Activated naive CD8-positive, alpha-beta T cell (primary cell): ENCODE data around the gene OSBP2.

Source experiments
- H3K27ac Mint-ChIP-seq: one replicate; pipeline ENCODE4 v1.8.0; 2021; ENCODE audit warnings: mixed read lengths
- H3K27me3 Mint-ChIP-seq: one replicate; pipeline ENCODE4 v1.8.0; 2021; ENCODE audit warnings: mixed read lengths
- H3K36me3 Mint-ChIP-seq: one replicate; pipeline ENCODE4 v1.8.0; 2021; ENCODE audit warnings: mixed read lengths
- H3K4me1 Mint-ChIP-seq: one replicate; pipeline ENCODE4 v1.8.0; 2021; ENCODE audit warnings: low read depth, mixed read lengths
- H3K4me3 Mint-ChIP-seq: one replicate; pipeline ENCODE4 v1.8.0; 2021; ENCODE audit warnings: mild to moderate bottlenecking, mixed read lengths
- H3K9me3 Mint-ChIP-seq: one replicate; pipeline ENCODE4 v1.8.0; 2021; ENCODE audit warnings: low read depth, mixed read lengths

OSBP2 gene

DNA sequence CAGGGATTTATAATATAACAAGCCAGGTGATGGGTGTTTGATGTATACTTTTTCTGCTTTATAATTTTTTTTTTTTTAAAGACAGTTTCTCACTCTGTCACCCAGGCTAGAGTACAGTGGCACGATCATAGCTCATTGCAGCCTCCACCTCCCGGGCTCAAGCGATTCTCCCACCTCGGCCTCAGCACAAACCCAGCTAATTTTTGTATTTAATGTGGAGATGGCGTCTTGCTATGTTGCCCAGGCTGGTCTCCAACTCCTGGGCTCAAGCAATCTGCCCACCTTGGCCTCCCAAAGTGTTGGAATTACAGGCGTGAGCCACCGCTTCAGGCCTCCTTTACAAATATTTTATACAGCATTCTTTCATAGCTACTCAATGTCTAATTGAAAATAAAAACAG lies 225.3 kb downstream of the OSBP2 start:
- Mint-ChIP-seq H3K4me1 (peaks cover 45% of the 10 kb centered on the region), H3K27ac (no peak overlapping the region), H3K27me3 (no peaks in the 10 kb centered on the region), H3K36me3 (peaks cover 11% of the 10 kb centered on the region), H3K9me3 (no peaks in the 10 kb centered on the region), H3K4me3 (peak overlapping the region; percentile 77)

DNA sequence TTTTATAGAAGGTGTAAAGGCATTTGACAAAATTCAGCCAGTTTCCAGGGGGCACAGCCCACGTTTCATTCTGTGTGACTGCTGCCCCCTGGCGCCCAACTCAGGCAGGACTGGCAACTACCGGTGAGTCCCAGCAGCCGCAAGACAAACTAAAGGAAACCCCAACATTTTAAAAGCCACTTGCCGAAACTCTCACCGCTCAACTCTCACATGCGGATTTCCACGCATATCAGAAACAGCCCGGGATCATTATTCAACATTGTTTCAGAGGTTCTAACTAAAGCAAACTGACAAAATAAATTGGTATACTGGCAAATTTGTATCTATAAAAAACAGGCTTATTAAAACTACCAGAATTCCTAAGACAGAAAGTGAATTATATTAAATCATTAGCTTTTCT lies 225.7 kb downstream of the OSBP2 start:
- Mint-ChIP-seq H3K27ac (no peak overlapping the region), H3K4me1 (peaks cover 45% of the 10 kb centered on the region), H3K4me3 (peak overlapping the region; percentile 77), H3K9me3 (no peaks in the 10 kb centered on the region), H3K27me3 (no peaks in the 10 kb centered on the region), H3K36me3 (peaks cover 11% of the 10 kb centered on the region)

DNA sequence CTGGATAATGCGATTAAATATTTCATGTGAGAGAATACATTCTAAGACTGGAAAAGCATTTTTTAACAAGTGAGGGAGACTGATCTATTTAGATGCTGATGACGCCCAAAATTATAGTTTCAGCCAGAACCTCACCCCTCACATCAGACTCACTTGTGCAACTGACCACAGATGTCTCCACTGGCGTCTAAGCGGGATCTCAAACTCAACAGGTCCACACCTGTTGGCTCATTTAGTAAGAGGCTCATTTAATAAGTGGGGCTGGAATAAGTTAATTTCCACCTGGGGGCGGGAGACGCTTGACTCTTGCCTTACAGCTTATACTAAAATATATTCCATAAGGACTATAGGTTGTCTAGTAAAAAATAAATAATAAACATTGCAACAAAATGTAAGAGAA lies 226.4 kb downstream of the OSBP2 start:
- no peaks in the 10 kb centered on the region for H3K9me3 Mint-ChIP-seq
- H3K27me3 Mint-ChIP-seq, result no peaks in the 10 kb centered on the region
- peaks cover 45% of the 10 kb centered on the region for H3K4me1 Mint-ChIP-seq
- peaks cover 11% of the 10 kb centered on the region for H3K36me3 Mint-ChIP-seq
- H3K4me3 Mint-ChIP-seq, result peak overlapping the region; percentile 77
- H3K27ac Mint-ChIP-seq, result peak overlapping the region; percentile 97

DNA sequence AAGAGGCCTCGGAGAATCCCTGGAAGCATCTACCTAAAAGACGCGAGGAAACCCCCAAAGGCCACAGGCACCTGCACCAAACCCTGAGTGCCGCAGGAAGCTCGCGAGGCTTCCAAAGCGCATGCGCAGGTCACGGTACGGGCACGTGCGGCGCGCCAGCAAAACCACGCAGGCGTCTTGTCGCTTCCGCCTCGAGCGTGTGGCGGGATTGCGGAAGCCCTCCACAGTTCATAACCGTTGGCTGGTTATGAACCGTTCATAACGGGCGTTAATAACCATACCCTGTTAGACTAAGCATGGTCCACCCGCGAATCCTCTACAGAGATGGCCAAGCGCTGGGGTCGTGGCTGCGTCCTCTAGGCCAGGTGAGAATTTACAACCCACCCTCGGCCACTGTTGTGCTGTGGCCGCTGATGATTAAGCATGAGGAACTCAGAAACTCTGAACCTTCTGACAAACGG lies 227.5 kb downstream of the OSBP2 start:
- Mint-ChIP-seq H3K9me3 (no peaks in the 10 kb centered on the region), H3K4me1 (peaks cover 42% of the 10 kb centered on the region), H3K27ac (peak overlapping the region; percentile 97), H3K36me3 (peaks cover 12% of the 10 kb centered on the region), H3K4me3 (peak overlapping the region; percentile 77), H3K27me3 (no peaks in the 10 kb centered on the region)

DNA sequence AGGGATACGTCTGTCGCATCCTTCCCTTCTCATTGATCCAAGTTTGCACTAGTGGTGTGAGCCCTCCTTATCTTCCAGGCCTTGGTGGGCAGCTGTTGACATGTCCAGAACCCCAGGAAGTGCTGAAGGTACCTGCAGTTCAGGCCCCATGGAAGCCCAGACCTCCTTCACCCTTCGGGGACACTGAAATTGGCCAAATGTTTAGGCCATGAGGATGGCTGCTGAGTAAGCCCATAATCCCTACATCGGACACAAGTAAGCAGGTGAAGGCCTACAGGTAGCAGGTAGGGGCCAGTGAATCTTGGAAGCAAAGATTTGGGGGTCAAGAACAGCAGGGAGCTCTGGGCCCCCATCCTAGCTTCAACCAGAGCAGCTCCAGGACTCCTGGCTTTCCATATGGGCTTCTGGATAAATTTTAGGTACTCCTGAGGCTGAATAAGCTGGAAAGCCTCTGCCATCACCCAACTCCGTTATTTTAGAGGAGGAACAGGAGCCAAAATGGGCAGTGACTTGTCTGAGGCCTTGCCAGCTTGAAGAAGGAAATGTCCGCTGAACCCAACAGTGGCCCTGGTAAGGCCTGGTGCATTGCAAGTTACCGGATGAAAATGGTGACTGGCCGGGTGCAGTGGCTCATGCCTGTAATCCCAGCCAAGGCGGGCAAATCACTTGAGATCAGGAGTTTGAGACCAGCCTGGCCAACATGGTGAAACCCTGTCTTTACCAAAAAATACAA lies 228.7 kb downstream of the OSBP2 start:
- peaks cover 12% of the 10 kb centered on the region for H3K36me3 Mint-ChIP-seq
- no peaks in the 10 kb centered on the region for H3K27me3 Mint-ChIP-seq
- H3K27ac Mint-ChIP-seq, result peak overlapping the region; percentile 58
- peaks cover 37% of the 10 kb centered on the region for H3K4me1 Mint-ChIP-seq
- H3K4me3 Mint-ChIP-seq, result no peak overlapping the region
- no peaks in the 10 kb centered on the region for H3K9me3 Mint-ChIP-seq

DNA sequence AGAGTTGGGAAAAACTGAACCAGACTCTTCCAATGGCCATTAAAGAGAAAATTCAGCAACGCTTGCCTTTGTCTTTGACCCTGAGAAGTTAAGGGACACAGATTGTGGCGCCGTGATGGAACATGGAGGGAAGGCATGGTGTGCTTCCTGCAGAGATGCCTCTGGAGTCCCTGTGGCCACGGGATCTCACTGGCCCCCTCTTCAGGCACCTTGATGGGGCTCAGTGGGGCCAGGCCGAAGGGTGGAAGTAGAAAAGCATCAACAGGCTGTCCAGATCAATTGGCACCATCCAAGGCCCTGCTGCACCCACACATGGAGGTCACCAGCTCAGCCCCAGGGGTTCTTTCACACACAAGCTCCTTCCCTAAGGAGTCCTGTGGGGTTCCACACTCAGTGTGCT lies 231.0 kb downstream of the OSBP2 start:
- Mint-ChIP-seq H3K9me3 (no peaks in the 10 kb centered on the region), H3K4me1 (peaks cover 21% of the 10 kb centered on the region), H3K27ac (no peak overlapping the region), H3K27me3 (no peaks in the 10 kb centered on the region), H3K36me3 (peaks cover 15% of the 10 kb centered on the region), H3K4me3 (no peak overlapping the region)

DNA sequence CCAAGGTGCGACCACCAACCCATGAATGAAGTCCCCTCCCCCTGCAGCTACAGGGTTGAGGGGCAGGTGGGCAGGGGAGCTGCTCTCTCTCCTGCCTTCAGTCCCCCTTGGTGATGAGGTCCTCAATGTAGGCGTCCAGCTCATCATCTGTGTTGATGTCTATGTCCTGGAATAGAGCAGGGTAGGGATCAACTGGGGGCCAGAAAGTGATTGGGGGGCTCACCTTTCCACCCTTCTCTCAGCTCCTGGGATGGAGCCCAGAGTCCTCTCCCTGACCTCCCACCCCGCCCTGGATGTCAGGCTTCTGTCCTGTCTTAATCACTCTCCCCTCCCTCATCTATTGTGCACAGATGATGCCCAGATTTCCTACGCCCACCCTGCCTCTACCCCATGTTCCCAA lies 232.0 kb downstream of the OSBP2 start:
- Mint-ChIP-seq H3K4me3 (no peak overlapping the region), H3K27ac (no peak overlapping the region)

DNA sequence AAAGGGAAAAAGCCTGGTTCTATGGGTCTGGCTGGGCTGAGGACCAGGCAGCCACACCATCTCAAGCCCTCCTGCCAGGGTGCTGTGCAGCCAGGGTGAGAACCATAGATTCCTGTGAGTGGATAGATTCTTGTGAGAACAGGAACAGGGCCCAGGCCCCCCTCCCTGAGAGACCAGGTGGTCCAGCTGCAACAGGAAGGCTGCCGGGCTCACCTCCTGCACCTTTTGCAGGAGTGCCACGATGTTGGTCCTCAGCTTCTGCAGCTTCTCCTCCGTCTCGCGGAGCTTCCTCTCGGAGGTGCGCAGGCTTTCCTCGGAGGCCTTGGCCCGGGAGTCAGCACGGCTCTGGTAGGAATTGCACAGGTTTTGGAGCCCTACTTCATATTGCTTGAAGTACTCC lies 233.1 kb downstream of the OSBP2 start:
- no peaks in the 10 kb centered on the region for H3K27me3 Mint-ChIP-seq
- peaks cover 19% of the 10 kb centered on the region for H3K36me3 Mint-ChIP-seq
- H3K4me3 Mint-ChIP-seq, result no peak overlapping the region
- no peaks in the 10 kb centered on the region for H3K9me3 Mint-ChIP-seq
- peaks cover 17% of the 10 kb centered on the region for H3K4me1 Mint-ChIP-seq
- no peak overlapping the region for H3K27ac Mint-ChIP-seq

More for the DNA sequence above, 232.0 kb downstream of the OSBP2 start:
- no peaks in the 10 kb centered on the region for H3K27me3 Mint-ChIP-seq
- H3K4me1 Mint-ChIP-seq, result peaks cover 19% of the 10 kb centered on the region
- peaks cover 18% of the 10 kb centered on the region for H3K36me3 Mint-ChIP-seq
- no peaks in the 10 kb centered on the region for H3K9me3 Mint-ChIP-seq

DNA sequence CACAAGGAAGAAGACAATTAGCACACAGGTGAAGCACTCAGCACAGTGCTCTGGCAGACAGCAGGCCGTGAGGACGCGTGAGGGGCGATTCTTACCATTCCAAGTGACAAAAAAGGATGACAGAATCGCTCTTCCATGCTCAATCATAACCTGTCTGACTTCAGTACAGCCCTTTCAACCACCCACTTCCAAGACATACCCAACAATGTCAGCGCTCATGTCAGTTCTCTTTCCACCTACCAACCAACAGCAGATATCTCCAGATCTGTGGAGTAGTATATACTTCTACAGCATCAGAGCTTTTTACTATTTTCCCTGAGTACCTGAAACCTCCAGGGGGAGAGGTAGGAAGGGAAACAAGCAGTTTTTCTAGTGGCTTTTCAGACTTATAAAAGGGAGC lies 233.7 kb downstream of the OSBP2 start:
- Mint-ChIP-seq H3K4me1 (peaks cover 18% of the 10 kb centered on the region), H3K36me3 (peaks cover 19% of the 10 kb centered on the region), H3K4me3 (no peak overlapping the region), H3K9me3 (no peaks in the 10 kb centered on the region), H3K27me3 (no peaks in the 10 kb centered on the region), H3K27ac (peak overlapping the region; percentile 28)

DNA sequence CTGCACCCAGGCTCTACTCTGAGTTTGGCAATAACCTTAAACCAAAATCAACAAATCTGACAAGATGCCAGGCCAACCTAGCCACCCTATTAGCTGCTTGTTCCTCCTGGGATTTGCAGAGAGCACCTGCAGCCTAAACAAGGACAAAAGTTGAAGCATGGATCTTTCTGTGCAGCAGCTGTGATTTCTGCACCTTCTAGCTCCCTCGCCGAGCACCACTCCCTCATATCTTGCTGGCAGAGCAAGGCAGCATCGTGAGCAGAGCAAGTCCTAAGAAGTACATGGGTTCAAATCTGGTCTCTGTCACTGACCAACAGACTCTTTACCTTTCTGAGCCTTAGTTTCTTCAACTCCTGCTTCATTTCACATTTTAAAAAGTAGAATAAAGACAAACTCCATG lies 235.6 kb downstream of the OSBP2 start:
- Mint-ChIP-seq H3K27ac (peak overlapping the region; percentile 73), H3K4me1 (peaks cover 26% of the 10 kb centered on the region), H3K4me3 (no peak overlapping the region), H3K27me3 (no peaks in the 10 kb centered on the region), H3K9me3 (no peaks in the 10 kb centered on the region), H3K36me3 (peaks cover 19% of the 10 kb centered on the region)

DNA sequence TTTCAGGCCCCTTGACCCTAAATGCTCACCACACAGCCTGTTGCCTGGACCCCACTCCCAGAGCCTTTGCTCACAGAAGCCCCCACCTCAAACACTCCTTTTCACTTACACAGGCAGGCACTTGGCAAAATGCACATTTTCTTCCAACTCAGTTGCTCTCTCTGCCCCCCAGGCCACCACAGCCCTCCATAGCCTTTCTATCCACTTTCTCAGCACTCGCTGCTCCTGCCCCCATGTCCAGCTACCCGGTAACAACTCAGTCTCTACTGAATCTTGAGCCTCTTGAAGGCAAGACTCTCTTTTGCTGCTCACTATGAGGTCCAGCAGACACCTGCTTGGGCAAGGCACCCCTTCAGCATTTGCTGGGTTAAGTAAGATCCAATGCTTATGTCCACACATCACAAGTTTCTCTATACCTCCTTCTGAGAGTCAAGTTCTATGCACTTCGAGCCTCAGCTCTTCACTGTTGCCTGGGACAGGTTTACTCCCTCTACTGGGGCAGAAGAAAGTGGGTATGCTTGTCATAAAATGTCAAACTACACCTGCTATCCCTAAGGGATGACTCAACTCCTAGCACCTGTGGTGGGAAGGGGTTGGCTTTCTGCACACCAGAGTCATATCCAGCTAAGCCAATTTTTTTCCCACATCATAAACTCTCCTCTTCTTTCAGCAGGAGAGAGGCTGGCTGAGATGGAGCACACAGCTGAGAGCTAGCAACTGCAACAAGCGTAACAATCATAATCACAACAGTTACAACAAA lies 237.0 kb downstream of the OSBP2 start:
- H3K4me3 Mint-ChIP-seq, result no peak overlapping the region

DNA sequence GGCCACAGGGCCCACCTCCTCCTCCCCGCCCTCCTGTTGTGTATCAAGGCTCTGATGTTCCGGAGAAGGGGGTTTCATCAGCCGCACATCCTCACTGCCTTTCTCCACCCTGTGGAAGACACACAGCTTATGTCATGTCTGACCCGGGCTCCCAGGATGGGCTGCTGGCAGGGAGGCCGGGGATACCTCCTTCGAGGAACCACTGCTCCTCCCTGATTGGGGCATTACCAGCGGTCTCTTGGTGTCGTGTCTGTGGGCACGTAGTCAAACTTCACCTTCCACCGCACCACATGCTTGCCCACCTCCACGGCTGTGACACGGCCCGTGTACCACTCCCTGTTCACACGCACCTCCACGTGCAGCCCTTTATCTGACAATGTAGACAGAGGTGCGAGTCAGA lies 238.0 kb downstream of the OSBP2 start:
- peaks cover 17% of the 10 kb centered on the region for H3K36me3 Mint-ChIP-seq
- peak overlapping the region; percentile 83 for H3K27ac Mint-ChIP-seq
- H3K4me1 Mint-ChIP-seq, result peaks cover 45% of the 10 kb centered on the region
- no peak overlapping the region for H3K4me3 Mint-ChIP-seq
- H3K27me3 Mint-ChIP-seq, result no peaks in the 10 kb centered on the region
- H3K9me3 Mint-ChIP-seq, result no peaks in the 10 kb centered on the region

More for the DNA sequence above, 237.0 kb downstream of the OSBP2 start:
- Mint-ChIP-seq H3K9me3 (no peaks in the 10 kb centered on the region), H3K27me3 (no peaks in the 10 kb centered on the region), H3K27ac (peak overlapping the region; percentile 83), H3K4me1 (peaks cover 37% of the 10 kb centered on the region), H3K36me3 (peaks cover 23% of the 10 kb centered on the region)

DNA sequence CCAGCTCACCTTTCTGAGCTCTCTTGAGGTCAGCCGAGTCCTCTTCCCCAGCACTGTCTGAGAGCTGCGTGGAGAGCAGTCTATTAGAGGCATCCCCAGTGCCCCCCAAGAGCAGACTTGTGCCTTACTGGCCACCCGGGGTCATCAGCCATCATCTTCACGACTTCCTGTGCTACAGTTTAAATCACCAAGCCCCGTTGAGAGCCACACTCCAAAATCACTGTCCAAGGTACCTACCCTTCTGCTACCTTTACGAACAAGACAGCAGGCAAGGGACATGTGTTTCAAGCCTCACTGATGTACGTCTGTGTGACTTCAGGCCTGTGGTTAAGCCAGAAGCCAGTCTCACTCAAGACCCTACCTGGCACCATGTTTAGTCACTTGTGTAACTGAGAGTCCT lies 238.8 kb downstream of the OSBP2 start:
- no peak overlapping the region for H3K4me3 Mint-ChIP-seq
- peaks cover 17% of the 10 kb centered on the region for H3K36me3 Mint-ChIP-seq
- H3K9me3 Mint-ChIP-seq, result no peaks in the 10 kb centered on the region
- peaks cover 51% of the 10 kb centered on the region for H3K4me1 Mint-ChIP-seq
- H3K27me3 Mint-ChIP-seq, result no peaks in the 10 kb centered on the region
- H3K27ac Mint-ChIP-seq, result peak overlapping the region; percentile 64

DNA sequence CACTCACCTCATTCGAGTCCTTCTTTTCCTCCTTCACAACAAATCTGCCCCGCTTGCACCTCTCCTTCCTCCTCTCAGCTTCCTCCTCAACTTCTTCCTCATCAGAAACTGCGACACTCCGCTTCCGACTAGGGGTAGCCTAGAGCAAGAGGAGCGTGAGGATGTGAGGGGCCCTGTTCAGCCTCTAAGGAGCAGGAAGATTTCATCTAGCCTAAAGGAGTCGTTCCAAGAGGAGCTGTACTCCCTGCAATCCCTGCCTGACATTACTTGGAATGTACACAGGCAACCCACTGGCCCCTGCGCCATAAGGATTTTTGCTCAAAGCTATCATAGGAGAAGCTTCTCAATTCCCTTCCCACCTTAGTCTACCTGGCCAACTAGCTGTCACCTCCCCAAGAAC lies 239.4 kb downstream of the OSBP2 start:
- Mint-ChIP-seq H3K27me3 (no peaks in the 10 kb centered on the region), H3K27ac (peak overlapping the region; percentile 81), H3K4me1 (peaks cover 55% of the 10 kb centered on the region), H3K4me3 (no peak overlapping the region), H3K9me3 (no peaks in the 10 kb centered on the region), H3K36me3 (peaks cover 14% of the 10 kb centered on the region)

DNA sequence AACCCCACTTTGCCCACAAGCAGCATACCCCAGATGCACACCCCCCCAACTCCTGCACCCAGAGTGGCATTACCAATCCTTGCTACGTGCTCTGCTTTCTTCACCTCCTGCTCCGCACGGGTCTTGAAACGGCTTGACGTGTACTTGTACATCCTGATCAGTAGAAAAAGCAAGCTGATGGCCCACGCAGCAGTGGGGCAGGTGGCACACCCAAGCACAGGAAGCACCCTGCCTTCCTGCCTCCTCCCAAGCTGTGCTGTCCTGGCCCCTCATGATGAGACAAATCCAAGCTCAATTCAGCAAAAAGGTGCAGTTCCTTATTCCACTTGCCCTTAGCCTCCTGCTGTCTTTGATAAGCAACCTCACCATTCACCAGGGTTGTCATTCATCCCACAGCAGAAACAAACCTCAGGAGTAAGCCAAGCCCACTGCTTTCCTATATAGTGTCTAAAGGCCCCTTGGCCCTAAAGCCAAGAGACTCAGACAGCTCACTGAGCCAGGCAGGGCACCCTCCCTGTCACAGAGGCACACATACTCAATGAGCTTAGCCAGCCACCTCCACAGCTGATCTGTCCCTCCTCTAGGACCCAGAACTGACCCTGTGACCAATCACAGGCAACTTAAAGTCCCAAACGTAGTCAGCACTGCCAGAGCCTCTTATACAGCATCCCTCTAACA lies 246.2 kb downstream of the OSBP2 start:
- Mint-ChIP-seq H3K27ac (peak overlapping the region; percentile 91), H3K36me3 (peaks cover 23% of the 10 kb centered on the region), H3K4me3 (peak overlapping the region; percentile 65), H3K27me3 (no peaks in the 10 kb centered on the region), H3K9me3 (no peaks in the 10 kb centered on the region), H3K4me1 (peaks cover 92% of the 10 kb centered on the region)
